ENCODE results near the gene RALGAPA2. TPM values are rescaled to one million over a fixed set of nuclear protein-coding genes. Genes with fewer than 3 reads are reported as not detected.

Gene RALGAPA2
- total and polyA plus RNA-seq, 2 donors (not counting 3 experiments of a cell fraction or from before 2014, with no cell fraction given) = 10.0 to 46.8 TPM

GRCh38 chr20:20635006-20635405, 77.4 kb downstream of the RALGAPA2 start:
- no peaks in the 10 kb centered on the region for H3K27me3 ChIP-seq (ENCODE audit: control insufficient read depth in 2 of 2, insufficient read depth in 2 of 2, low read length in 2 of 2)
- POLR2A ChIA-PET = no interaction called here
- BruUV-seq (replicated peaks) = no TSS peak
- no peaks in the 10 kb centered on the region for H4K20me1 ChIP-seq (replicated peaks; ENCODE audit: control insufficient read depth, extremely low read depth, insufficient read depth, low read length)
- no peaks in the 10 kb centered on the region for H3K79me2 ChIP-seq (ENCODE audit: control insufficient read depth, insufficient read depth, low read length)
- H3K4me1 ChIP-seq (ENCODE audit: control insufficient read depth, extremely low read depth, insufficient read depth, low read length) = no peaks in the 10 kb centered on the region
- CTCF ChIA-PET = no interaction called here
- H2AFZ ChIP-seq (ENCODE audit: low read depth, low read length) = no peak overlapping the region
- H3K9me3 ChIP-seq (replicated peaks; ENCODE audit: control insufficient read depth, insufficient read depth, low read length) = no peaks in the 10 kb centered on the region
- no peak for TF ChIP-seq MAX (IDR thresholded peaks at IDR 0.05; ENCODE audit: insufficient read depth, insufficient read length)
- TF ChIP-seq EZH2 (IDR thresholded peaks at IDR 0.05; ENCODE audit: borderline replicate concordance, low read depth, low read length, severe bottlenecking) = no peak
- TF ChIP-seq CTCF (IDR thresholded peaks at IDR 0.05; ENCODE audit: extremely low read depth in 1 of 2, insufficient read depth in 1 of 2, low read depth in 1 of 2, low read length in 2 of 2) = no peak
- TF ChIP-seq POLR2AphosphoS5 (IDR thresholded peaks at IDR 0.05; ENCODE audit: insufficient read depth, low read depth, low read length) = no peak
- TF ChIP-seq FOS (IDR thresholded peaks at IDR 0.05; ENCODE audit: borderline replicate concordance, insufficient read depth, low read length) = no peak
- no peak for TF ChIP-seq GATA2 (IDR thresholded peaks at IDR 0.05; ENCODE audit: insufficient read depth, insufficient read length, low read depth, low read length)
- TF ChIP-seq MYC (IDR thresholded peaks at IDR 0.05; ENCODE audit: low read depth, low read length) = no peak
- TF ChIP-seq POLR2A (IDR thresholded peaks at IDR 0.05; ENCODE audit: low read depth, low read length) = no peak
- no peak for TF ChIP-seq JUN (IDR thresholded peaks at IDR 0.05; ENCODE audit: borderline replicate concordance, insufficient read depth, insufficient read length, low read depth)
- no peak overlapping the region for H3K27ac ChIP-seq (ENCODE audit: insufficient read depth, low read depth, low read length)
- peaks cover 9 to 22% of the 10 kb centered on the region in 2 experiments for H3K36me3 ChIP-seq (ENCODE audit: control insufficient read depth in 2 of 2, extremely low read depth in 1 of 2, insufficient read depth in 2 of 2, low read length in 2 of 2)
- H3K9me1 ChIP-seq (replicated peaks; ENCODE audit: control insufficient read depth, extremely low read depth, insufficient read depth, low read length) = no peaks in the 10 kb centered on the region
- intact Hi-C loops (cut with micrococcal nuclease) (no loop called here), dilution Hi-C loops (cut with MboI; ENCODE audit: extremely low pct_ligation_motif_present, low sequenced_read_pairs) (no loop called here)
- no peak for DNase-seq (ENCODE audit: low read depth, low spot score)
- H3K4me2 ChIP-seq (ENCODE audit: insufficient read depth, low read length) = no peak overlapping the region
- no peak overlapping the region for H3K4me3 ChIP-seq (replicated peaks in 1 of 3; ENCODE audit: insufficient read depth in 1 of 3, low read depth in 1 of 3, low read length in 3 of 3)
- FAIRE-seq = no peak
- no peak overlapping the region for H3K9ac ChIP-seq (replicated peaks; ENCODE audit: extremely low read depth, insufficient read depth, low read length)

All from endothelial cell of umbilical vein (primary cell).